Skeletal muscle tissue (tissue), 4 donors: Measurements from ENCODE around the gene CDC42SE1. TPM values are rescaled to one million over a fixed set of nuclear protein-coding genes. Genes with fewer than 3 reads are reported as not detected.

Experiments used
- H3K27ac ChIP-seq: one replicate; pipeline ENCODE4 v1.7.0; 2013; ENCODE audit warnings: mild to moderate bottlenecking, low read depth, low read length, inconsistent platforms
- H3K27me3 ChIP-seq, 3 donors: one replicate each; pipeline ENCODE4 v1.7.0; 2013; ENCODE audit warnings: low read length in 3 of 3; ENCODE audit not compliant: control insufficient read depth in 3 of 3, insufficient read depth in 3 of 3
- H3K36me3 ChIP-seq, 3 donors: one replicate each; pipeline ENCODE4 v1.7.0; 2013; ENCODE audit warnings: low read length in 3 of 3; ENCODE audit not compliant: control insufficient read depth in 3 of 3, insufficient read depth in 3 of 3
- H3K4me1 ChIP-seq, 3 donors: one replicate each; pipeline ENCODE4 v1.7.0; 2013; ENCODE audit warnings: low read length in 3 of 3, mild to moderate bottlenecking in 3 of 3; ENCODE audit not compliant: control insufficient read depth in 3 of 3, insufficient read depth in 3 of 3
- H3K4me3 ChIP-seq, 3 donors: one replicate each; pipeline ENCODE4 v1.7.0; 2013; ENCODE audit warnings: low read length in 3 of 3
- H3K9ac ChIP-seq, 3 donors: one replicate each; pipeline ENCODE4 v1.7.0; 2013; ENCODE audit warnings: low read length in 3 of 3, mild to moderate bottlenecking in 3 of 3, moderate library complexity in 2 of 3, low read depth in 1 of 3
- H3K9me3 ChIP-seq, 3 donors: one replicate each; pipeline ENCODE4 v1.7.0; 2013; ENCODE audit warnings: low read length in 3 of 3; ENCODE audit not compliant: control insufficient read depth in 3 of 3
- total RNA-seq: library from RNA; depleted of rRNA; stranded (reverse); fragments of >200 nt; gene quantifications from one replicate; pipeline ENCODE4 v1.2.3, GENCODE V29; 2014
- donor health status: Osteomylitis.

Gene CDC42SE1
- total RNA-seq, 1 donor from 2014 or later: 27.1 TPM

- Histone ChIP-seq H3K9ac (no peak overlapping the region), H3K36me3 (peaks cover 0 to 4% (median 3%) of the 10 kb centered on the region in 3 donors), H3K4me3 (no peak overlapping the region), H3K4me1 (peaks cover 23 to 35% (median 26%) of the 10 kb centered on the region in 3 donors), H3K9me3 (no peaks in the 10 kb centered on the region), H3K27ac (no peak overlapping the region), H3K27me3 (no peaks in the 10 kb centered on the region)
Measured at GRCh38 chr1:151011154-151011850, 48.1 kb downstream of the CDC42SE1 start.

GRCh38 chr1:151010346-151010726, 49.1 kb downstream of the CDC42SE1 start:
- Histone ChIP-seq H3K36me3 (peaks cover 0 to 4% (median 3%) of the 10 kb centered on the region in 3 donors), H3K4me1 (peaks cover 31 to 45% (median 34%) of the 10 kb centered on the region in 3 donors), H3K27ac (no peak overlapping the region), H3K9me3 (no peaks in the 10 kb centered on the region), H3K27me3 (no peaks in the 10 kb centered on the region), H3K4me3 (no peak overlapping the region), H3K9ac (no peak overlapping the region)

DNA sequence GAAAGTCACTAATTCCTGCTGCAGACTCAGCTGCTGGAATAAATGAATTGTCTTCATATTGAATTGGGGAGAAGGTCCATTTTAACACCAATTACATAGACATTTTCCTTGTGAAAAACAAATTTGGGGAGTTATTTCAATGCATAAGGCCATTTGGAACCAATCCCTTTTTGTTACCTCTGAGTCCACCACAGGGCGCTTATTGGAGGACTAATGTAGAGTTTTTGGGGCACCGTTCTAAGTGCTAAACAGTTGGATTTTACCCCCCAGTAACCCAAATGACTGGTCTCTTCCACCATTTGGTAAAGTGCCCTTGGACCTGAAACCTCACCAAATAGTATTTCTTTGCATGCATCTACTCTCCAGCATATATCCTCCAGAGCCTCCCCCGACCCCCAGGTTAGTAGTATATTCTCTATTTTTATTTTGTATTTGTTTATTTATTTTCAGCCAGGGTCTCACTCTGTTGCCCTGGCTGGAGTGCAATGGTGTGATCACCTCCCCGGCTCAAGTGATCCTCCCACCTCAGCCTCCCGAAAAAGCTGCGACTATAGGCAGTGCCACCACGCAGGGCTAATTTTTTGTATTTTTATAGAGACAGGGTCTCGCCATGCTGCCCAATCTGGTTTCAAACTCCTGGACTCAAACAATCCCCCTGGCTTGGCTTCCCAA, 49.6 kb downstream of the CDC42SE1 start:
- Histone ChIP-seq H3K27me3 (no peaks in the 10 kb centered on the region), H3K4me3 (peak overlapping the region; percentile 92 to 100 (median 98)), H3K9me3 (no peaks in the 10 kb centered on the region), H3K27ac (peak overlapping the region; percentile 80), H3K36me3 (peaks cover 0 to 4% (median 3%) of the 10 kb centered on the region in 3 donors), H3K4me1 (peaks cover 31 to 47% (median 38%) of the 10 kb centered on the region in 3 donors), H3K9ac (peak overlapping the region in 2 of 3 donors; percentile 4 to 98)

DNA sequence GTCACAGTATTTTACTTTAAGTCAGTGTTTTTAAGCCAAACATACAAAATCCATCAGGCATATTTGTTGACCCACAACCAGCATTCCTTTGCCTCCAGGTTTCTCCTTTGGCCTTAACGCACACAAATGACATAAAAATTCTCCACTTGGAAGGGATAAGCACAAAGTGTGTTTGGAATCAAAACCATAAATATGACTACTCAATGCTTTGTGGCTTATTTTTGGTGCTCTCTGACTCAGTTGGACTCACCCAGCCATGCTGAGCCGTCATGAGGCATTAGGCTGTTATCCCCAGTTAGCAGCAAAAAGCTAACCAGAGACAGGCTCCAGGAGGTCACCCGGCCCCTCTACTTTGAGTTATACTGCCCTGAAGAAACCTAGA, 50.2 kb downstream of the CDC42SE1 start:
- Histone ChIP-seq H3K27me3 (no peaks in the 10 kb centered on the region), H3K36me3 (peaks cover 0 to 4% (median 3%) of the 10 kb centered on the region in 3 donors), H3K4me1 (peaks cover 31 to 52% (median 43%) of the 10 kb centered on the region in 3 donors), H3K4me3 (peak overlapping the region; percentile 92 to 100 (median 98)), H3K27ac (peak overlapping the region; percentile 80), H3K9me3 (no peaks in the 10 kb centered on the region), H3K9ac (peak overlapping the region; percentile 90 to 98 (median 97))

- H3K9me3 ChIP-seq: no peaks in the 10 kb centered on the region
- peak within 1 kb of the TSS; percentile 92 to 100 (median 98) for H3K4me3 ChIP-seq
- H3K4me1 ChIP-seq: peaks cover 31 to 53% (median 43%) of the 10 kb centered on the region in 3 donors
- H3K9ac ChIP-seq: peak within 1 kb of the TSS; percentile 90 to 98 (median 97)
- peaks cover 0 to 4% (median 3%) of the 10 kb centered on the region in 3 donors for H3K36me3 ChIP-seq
- H3K27ac ChIP-seq: peak within 1 kb of the TSS; percentile 80
- no peaks in the 10 kb centered on the region for H3K27me3 ChIP-seq
Measured at GRCh38 chr1:151008244-151009205, 50.9 kb downstream of the CDC42SE1 start, which contains the start of gene PRUNE1. Gene PRUNE1 (plus strand): TSS chr1:151008449. CDS start chr1:151008633, 184 bp downstream.

GRCh38 chr1:151007853-151008243, 51.6 kb downstream of the CDC42SE1 start:
- H3K4me1 ChIP-seq: peaks cover 35 to 53% (median 45%) of the 10 kb centered on the region in 3 donors
- H3K27me3 ChIP-seq: no peaks in the 10 kb centered on the region
- no peaks in the 10 kb centered on the region for H3K9me3 ChIP-seq
- H3K4me3 ChIP-seq: peak overlapping the region; percentile 92 to 100 (median 98)
- H3K36me3 ChIP-seq: peaks cover 0 to 3% (median 2%) of the 10 kb centered on the region in 3 donors
- H3K9ac ChIP-seq: peak overlapping the region; percentile 80 to 98 (median 90)
- peak overlapping the region; percentile 80 for H3K27ac ChIP-seq

GRCh38 chr1:151006327-151007052, 52.9 kb downstream of the CDC42SE1 start, which contains the start of gene MINDY1:
Gene MINDY1 (minus strand): TSS chr1:151006902. CDS start chr1:151002617, 4,285 bp downstream.
- H3K36me3 ChIP-seq: peaks cover 8 to 15% (median 13%) of the 10 kb centered on the region in 3 donors
- H3K27ac ChIP-seq: peak within 1 kb of the TSS; percentile 80
- peak within 1 kb of the TSS; percentile 92 to 100 (median 98) for H3K4me3 ChIP-seq
- H3K4me1 ChIP-seq: peaks cover 34 to 63% (median 51%) of the 10 kb centered on the region in 3 donors
- H3K27me3 ChIP-seq: no peaks in the 10 kb centered on the region
- H3K9me3 ChIP-seq: no peaks in the 10 kb centered on the region
- peak within 1 kb of the TSS; percentile 90 to 97 (median 93) for H3K9ac ChIP-seq

DNA sequence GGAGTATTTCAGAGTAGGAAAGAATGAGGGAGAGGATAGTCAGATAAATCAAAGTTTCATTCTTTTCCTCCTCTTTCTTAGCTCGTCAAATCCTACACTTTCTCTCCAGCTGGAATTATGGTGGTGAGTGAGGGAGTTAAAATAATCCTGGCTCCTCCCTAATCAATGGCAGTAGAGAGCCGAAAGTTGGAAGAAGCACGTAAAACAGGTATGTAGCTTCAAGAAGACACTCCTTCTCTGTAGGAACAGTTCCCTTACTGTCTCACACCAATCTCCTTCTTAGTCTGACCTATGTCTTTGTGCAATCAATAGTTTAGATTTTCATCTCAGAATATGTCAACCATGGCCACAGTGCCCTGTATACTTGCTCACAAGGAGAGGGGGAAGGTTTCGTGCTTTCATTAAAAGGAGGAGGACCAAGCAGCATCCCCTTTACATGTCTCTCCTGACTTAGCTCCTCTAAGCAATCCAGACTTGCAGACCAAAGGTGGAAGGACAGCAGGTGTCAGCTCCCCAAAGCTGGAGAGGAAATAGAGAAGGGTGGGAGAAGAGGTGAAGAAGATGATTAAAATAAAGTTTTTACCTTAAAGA, 53.6 kb downstream of the CDC42SE1 start:
- Histone ChIP-seq H3K9ac (peak overlapping the region; percentile 90 to 97 (median 93)), H3K9me3 (no peaks in the 10 kb centered on the region), H3K4me3 (peak overlapping the region; percentile 87 to 95 (median 88)), H3K36me3 (peaks cover 8 to 21% (median 17%) of the 10 kb centered on the region in 3 donors), H3K4me1 (peaks cover 34 to 61% (median 51%) of the 10 kb centered on the region in 3 donors), H3K27me3 (no peaks in the 10 kb centered on the region), H3K27ac (peak overlapping the region; percentile 80)
